HG03066 (cell line): ENCODE measurements around the gene KLK15.
"Not testable (repeated sequence)": the region's sequence is repeated elsewhere in the genome, so short reads cannot be mapped to it uniquely, and the experiment has no call there.

Experiments
- ATAC-seq: cut with Tn5 transposase; IDR thresholded peaks from one replicate; pipeline ENCODE4 v1.9.1; 2021; ENCODE audit warnings: low read depth; ENCODE audit not compliant: unreplicated experiment

Gene KLK15

GRCh38 chr19:50797781-50798658 lies 35.4 kb downstream of the KLK15 start:
- no peak for ATAC-seq

GRCh38 chr19:50797429-50797780 lies 36.0 kb downstream of the KLK15 start:
- ATAC-seq = no peak

- ATAC-seq = no peak
Observed at GRCh38 chr19:50796634-50797428, 36.5 kb downstream of the KLK15 start.

- ATAC-seq = no peak
Observed at GRCh38 chr19:50796128-50796633, 37.2 kb downstream of the KLK15 start.

- no peak for ATAC-seq
Observed at GRCh38 chr19:50795664-50796073, 37.7 kb downstream of the KLK15 start.

GRCh38 chr19:50794876-50795663 lies 38.3 kb downstream of the KLK15 start:
- ATAC-seq = no peak

- no peak for ATAC-seq
Observed at GRCh38 chr19:50794074-50794875, 39.1 kb downstream of the KLK15 start.

- no peak for ATAC-seq
Observed at GRCh38 chr19:50793558-50794065, 39.8 kb downstream of the KLK15 start.

GRCh38 chr19:50792272-50793250 lies 40.8 kb downstream of the KLK15 start:
- ATAC-seq = no peak

GRCh38 chr19:50791594-50792271 lies 41.6 kb downstream of the KLK15 start:
- no peak for ATAC-seq

- ATAC-seq = no peak
Observed at GRCh38 chr19:50790922-50791467, 42.4 kb downstream of the KLK15 start.

- ATAC-seq = no peak
Observed at GRCh38 chr19:50790396-50790795, 43.0 kb downstream of the KLK15 start, which contains the start of gene ACP4. TSS of gene ACP4 (plus strand) at chr19:50790415. CDS start at chr19:50790415, 0 bp downstream.

- no peak for ATAC-seq
Observed at GRCh38 chr19:50785329-50785728, 48.0 kb downstream of the KLK15 start.

- no peak for ATAC-seq
Observed at GRCh38 chr19:50784710-50785109, 48.7 kb downstream of the KLK15 start.

GRCh38 chr19:50783848-50784152 lies 49.6 kb downstream of the KLK15 start:
- ATAC-seq = not testable (repeated sequence)

GRCh38 chr19:50780753-50781435 lies 52.5 kb downstream of the KLK15 start:
- ATAC-seq = no peak
